Ammon's horn (tissue), 1 donor: Measurements from ENCODE around the gene EHF.

ENCODE experiments used
- DNase-seq: peaks from one replicate; pipeline ENCODE4 v3.0.0-alpha.2; 2016; ENCODE audit warnings: low spot score

The EHF gene

GRCh38 chr11:34625576-34625975 lies 4.7 kb downstream of the EHF start:
- DNase-seq: no peak

- no peak for DNase-seq
Observed at GRCh38 chr11:34626393-34626792, 5.5 kb downstream of the EHF start.

GRCh38 chr11:34627197-34627596 lies 6.3 kb downstream of the EHF start:
- DNase-seq: no peak

- no peak for DNase-seq
Observed at GRCh38 chr11:34629711-34630110, 8.8 kb downstream of the EHF start.

- no peak for DNase-seq
Observed at GRCh38 chr11:34630544-34630943, 9.7 kb downstream of the EHF start.

- no peak for DNase-seq
Observed at GRCh38 chr11:34631297-34631696, 10.4 kb downstream of the EHF start.

GRCh38 chr11:34631737-34632104 lies 10.8 kb downstream of the EHF start:
- peak; percentile 41 for DNase-seq

GRCh38 chr11:34632105-34632791 lies 11.4 kb downstream of the EHF start:
- DNase-seq: peak; percentile 90

GRCh38 chr11:34633640-34633989 lies 12.7 kb downstream of the EHF start:
- DNase-seq: no peak

GRCh38 chr11:34633990-34634693 lies 13.2 kb downstream of the EHF start:
- DNase-seq: no peak

- DNase-seq: no peak
Observed at GRCh38 chr11:34634694-34635062, 13.8 kb downstream of the EHF start.

- DNase-seq: no peak
Observed at GRCh38 chr11:34636127-34636526, 15.2 kb downstream of the EHF start.

GRCh38 chr11:34637303-34637702 lies 16.4 kb downstream of the EHF start:
- peak; percentile 71 for DNase-seq

- DNase-seq: no peak
Observed at GRCh38 chr11:34638897-34639296, 18.0 kb downstream of the EHF start.

GRCh38 chr11:34639545-34639944 lies 18.7 kb downstream of the EHF start:
- DNase-seq: no peak

- DNase-seq: no peak
Observed at GRCh38 chr11:34640050-34640923, 19.4 kb downstream of the EHF start.

GRCh38 chr11:34640924-34641275 lies 20.0 kb downstream of the EHF start:
- no peak for DNase-seq

- DNase-seq: no peak
Observed at GRCh38 chr11:34641456-34641855, 20.6 kb downstream of the EHF start.

GRCh38 chr11:34642001-34642554 lies 21.2 kb downstream of the EHF start:
- no peak for DNase-seq

GRCh38 chr11:34642873-34643272 lies 22.0 kb downstream of the EHF start:
- no peak for DNase-seq

- no peak for DNase-seq
Observed at GRCh38 chr11:34643311-34643710, 22.4 kb downstream of the EHF start.

- no peak for DNase-seq
Observed at GRCh38 chr11:34643846-34644245, 23.0 kb downstream of the EHF start.
